ENCODE measurements around the gene KRT16.
A peak's percentile ranks its signal among the peaks of the same experiment; 100 is the strongest.

Gene KRT16

GRCh38 chr17:41635121-41636097 is 22.8 kb upstream of the KRT16 start:
- TF ChIP-seq GATA3 (IDR thresholded peaks at IDR 0.05; ENCODE audit: low read depth, low read length) = no peak
- TF ChIP-seq GATA2 (IDR thresholded peaks at IDR 0.05; ENCODE audit: low read depth, low read length) = peak; percentile 88

GRCh38 chr17:41634639-41635038 is 22.1 kb upstream of the KRT16 start:
- TF ChIP-seq GATA2 (IDR thresholded peaks at IDR 0.05; ENCODE audit: low read depth, low read length) (no peak), GATA3 (IDR thresholded peaks at IDR 0.05; ENCODE audit: low read depth, low read length) (no peak)

GRCh38 chr17:41633556-41634199 is 21.1 kb upstream of the KRT16 start:
- TF ChIP-seq GATA3 (IDR thresholded peaks at IDR 0.05; ENCODE audit: low read depth, low read length) (no peak), GATA2 (IDR thresholded peaks at IDR 0.05; ENCODE audit: low read depth, low read length) (no peak)

- TF ChIP-seq GATA3 (IDR thresholded peaks at IDR 0.05; ENCODE audit: low read depth, low read length) (no peak), GATA2 (IDR thresholded peaks at IDR 0.05; ENCODE audit: low read depth, low read length) (no peak)
Measured at GRCh38 chr17:41632482-41633105, 20.0 kb upstream of the KRT16 start.

GRCh38 chr17:41631898-41632285 is 19.3 kb upstream of the KRT16 start:
- TF ChIP-seq GATA3 (IDR thresholded peaks at IDR 0.05; ENCODE audit: low read depth, low read length) (no peak), GATA2 (IDR thresholded peaks at IDR 0.05; ENCODE audit: low read depth, low read length) (no peak)

- no peak for TF ChIP-seq GATA2 (IDR thresholded peaks at IDR 0.05; ENCODE audit: low read depth, low read length)
- TF ChIP-seq GATA3 (IDR thresholded peaks at IDR 0.05; ENCODE audit: low read depth, low read length) = no peak
Measured at GRCh38 chr17:41631025-41631897, 18.7 kb upstream of the KRT16 start.

GRCh38 chr17:41629826-41630670 is 17.5 kb upstream of the KRT16 start:
- no peak for TF ChIP-seq GATA3 (IDR thresholded peaks at IDR 0.05; ENCODE audit: low read depth, low read length)
- no peak for TF ChIP-seq GATA2 (IDR thresholded peaks at IDR 0.05; ENCODE audit: low read depth, low read length)

- TF ChIP-seq GATA2 (IDR thresholded peaks at IDR 0.05; ENCODE audit: low read depth, low read length) = no peak
- no peak for TF ChIP-seq GATA3 (IDR thresholded peaks at IDR 0.05; ENCODE audit: low read depth, low read length)
Measured at GRCh38 chr17:41629316-41629715, 16.7 kb upstream of the KRT16 start.

- TF ChIP-seq GATA3 (IDR thresholded peaks at IDR 0.05; ENCODE audit: low read depth, low read length) (no peak), GATA2 (IDR thresholded peaks at IDR 0.05; ENCODE audit: low read depth, low read length) (no peak)
Measured at GRCh38 chr17:41627316-41628072, 14.9 kb upstream of the KRT16 start.

- TF ChIP-seq GATA2 (IDR thresholded peaks at IDR 0.05; ENCODE audit: low read depth, low read length) (no peak), GATA3 (IDR thresholded peaks at IDR 0.05; ENCODE audit: low read depth, low read length) (no peak)
Measured at GRCh38 chr17:41625602-41626001, 13.0 kb upstream of the KRT16 start.

GRCh38 chr17:41624208-41625101 is 11.9 kb upstream of the KRT16 start, which contains the start of gene KRT17:
TSS of gene KRT17 (minus strand) at chr17:41624575. CDS start at chr17:41624509, 66 bp downstream.
- no peak for TF ChIP-seq GATA3 (IDR thresholded peaks at IDR 0.05; ENCODE audit: low read depth, low read length)
- TF ChIP-seq GATA2 (IDR thresholded peaks at IDR 0.05; ENCODE audit: low read depth, low read length) = no peak

All from SH-SY5Y (cell line).